Endothelial cell (in vitro differentiated cells): ENCODE measurements around the gene TCFL5. TPM values are rescaled to one million over a fixed set of nuclear protein-coding genes. Genes with fewer than 3 reads are reported as not detected.

Source experiments
- DNase-seq: peaks from one replicate; pipeline ENCODE4 v3.0.0; 2021; ENCODE audit warnings: low spot score
- H3K27ac Mint-ChIP-seq: one replicate; pipeline ENCODE4 v1.8.0; 2021; ENCODE audit warnings: mixed read lengths, inconsistent platforms; ENCODE audit not compliant: unreplicated experiment
- H3K27me3 Mint-ChIP-seq: one replicate; pipeline ENCODE4 v1.8.0; 2021; ENCODE audit warnings: mild to moderate bottlenecking, moderate library complexity, mixed read lengths, inconsistent platforms; ENCODE audit not compliant: unreplicated experiment
- H3K36me3 Mint-ChIP-seq: one replicate; pipeline ENCODE4 v1.8.0; 2021; ENCODE audit warnings: mild to moderate bottlenecking, low read depth, mixed read lengths, inconsistent platforms; ENCODE audit not compliant: unreplicated experiment
- H3K4me1 Mint-ChIP-seq: one replicate; pipeline ENCODE4 v1.8.0; 2021; ENCODE audit warnings: mild to moderate bottlenecking, mixed read lengths, inconsistent platforms; ENCODE audit not compliant: unreplicated experiment
- H3K4me3 Mint-ChIP-seq: one replicate; pipeline ENCODE4 v1.8.0; 2021; ENCODE audit warnings: mild to moderate bottlenecking, mixed read lengths, inconsistent platforms; ENCODE audit not compliant: unreplicated experiment
- H3K9me3 Mint-ChIP-seq: one replicate; pipeline ENCODE4 v1.8.0; 2021; ENCODE audit warnings: mixed read lengths, inconsistent platforms; ENCODE audit not compliant: unreplicated experiment
- total RNA-seq: library from RNA; stranded (reverse); fragmentation: NEBNext Ultra II Directional; extraction: Animal tissue kit (Norgen Biotek cat#: 25700); gene quantifications from one replicate; pipeline ENCODE4 v1.2.1, GENCODE V29; 2021; ENCODE audit not compliant: unreplicated experiment
- TF ChIP-seq, protein P1 (sequence below): fragments of 200-600 bp; sonication (generic); IDR thresholded peaks from one replicate; pipeline ENCODE4 v1.5.0; 2021; ENCODE audit warnings: antibody characterized with exemption; ENCODE audit not compliant: unreplicated experiment

Gene TCFL5
- total RNA-seq, 1 donor from 2014 or later, result 30.9 TPM

GRCh38 chr20:62792182-62792939 is 69.3 kb downstream of the TCFL5 start:
- no peaks in the 10 kb centered on the region for H3K36me3 Mint-ChIP-seq
- H3K4me1 Mint-ChIP-seq, result peaks cover 7% of the 10 kb centered on the region
- no peak for DNase-seq
- H3K27ac Mint-ChIP-seq, result no peak overlapping the region
- H3K27me3 Mint-ChIP-seq, result peaks cover 5% of the 10 kb centered on the region
- H3K4me3 Mint-ChIP-seq, result no peak overlapping the region
- H3K9me3 Mint-ChIP-seq, result no peaks in the 10 kb centered on the region
- TF ChIP-seq, protein P1, sequence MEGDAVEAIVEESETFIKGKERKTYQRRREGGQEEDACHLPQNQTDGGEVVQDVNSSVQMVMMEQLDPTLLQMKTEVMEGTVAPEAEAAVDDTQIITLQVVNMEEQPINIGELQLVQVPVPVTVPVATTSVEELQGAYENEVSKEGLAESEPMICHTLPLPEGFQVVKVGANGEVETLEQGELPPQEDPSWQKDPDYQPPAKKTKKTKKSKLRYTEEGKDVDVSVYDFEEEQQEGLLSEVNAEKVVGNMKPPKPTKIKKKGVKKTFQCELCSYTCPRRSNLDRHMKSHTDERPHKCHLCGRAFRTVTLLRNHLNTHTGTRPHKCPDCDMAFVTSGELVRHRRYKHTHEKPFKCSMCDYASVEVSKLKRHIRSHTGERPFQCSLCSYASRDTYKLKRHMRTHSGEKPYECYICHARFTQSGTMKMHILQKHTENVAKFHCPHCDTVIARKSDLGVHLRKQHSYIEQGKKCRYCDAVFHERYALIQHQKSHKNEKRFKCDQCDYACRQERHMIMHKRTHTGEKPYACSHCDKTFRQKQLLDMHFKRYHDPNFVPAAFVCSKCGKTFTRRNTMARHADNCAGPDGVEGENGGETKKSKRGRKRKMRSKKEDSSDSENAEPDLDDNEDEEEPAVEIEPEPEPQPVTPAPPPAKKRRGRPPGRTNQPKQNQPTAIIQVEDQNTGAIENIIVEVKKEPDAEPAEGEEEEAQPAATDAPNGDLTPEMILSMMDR, result no peak

GRCh38 chr20:62791301-62792181 is 70.1 kb downstream of the TCFL5 start:
- Mint-ChIP-seq H3K9me3 (no peaks in the 10 kb centered on the region), H3K4me1 (peaks cover 13% of the 10 kb centered on the region), H3K27me3 (peaks cover 5% of the 10 kb centered on the region), H3K27ac (no peak overlapping the region), H3K36me3 (no peaks in the 10 kb centered on the region), H3K4me3 (no peak overlapping the region)
- DNase-seq, result peak; percentile 88
- TF ChIP-seq, protein P1, result peak; percentile 97

Other genes starting within 250 kb of the TCFL5 start
- gene SLCO4A1, start 219.3 kb downstream of the TCFL5 start, total RNA-seq, result 1.4 TPM
- not detected for gene NTSR1, start 153.0 kb downstream of the TCFL5 start, total RNA-seq
- gene MRGBP, start 65.3 kb downstream of the TCFL5 start, total RNA-seq, result 10.9 TPM
- 27.6 TPM for gene OGFR, start 57.0 kb downstream of the TCFL5 start, total RNA-seq
- gene COL9A3, start 44.8 kb downstream of the TCFL5 start, total RNA-seq, result 1.8 TPM
- 61.0 TPM for gene DIDO1, start 64.7 kb upstream of the TCFL5 start, total RNA-seq
- 45.0 TPM for gene GID8, start 76.3 kb upstream of the TCFL5 start, total RNA-seq
- 7.0 TPM for gene SLC17A9, start 90.9 kb upstream of the TCFL5 start, total RNA-seq
- not detected for gene BHLHE23, start 145.1 kb upstream of the TCFL5 start, total RNA-seq